GM12872 (cell line): Measurements from ENCODE around the gene ATP2C2.

Experiments
- CTCF ChIP-seq: IDR thresholded peaks from 3 replicates; pipeline ENCODE4 v1.5.1; 2011; ENCODE audit warnings: low read depth, mild to moderate bottlenecking, low read length, moderate library complexity; ENCODE audit not compliant: insufficient read depth

The ATP2C2 gene

GRCh38 chr16:84413244-84414004 is 45.1 kb downstream of the ATP2C2 start:
- no peak for TF ChIP-seq CTCF

- no peak for TF ChIP-seq CTCF
These were observed 46.5 kb downstream of the ATP2C2 start for GRCh38 chr16:84414789-84415326.

DNA sequence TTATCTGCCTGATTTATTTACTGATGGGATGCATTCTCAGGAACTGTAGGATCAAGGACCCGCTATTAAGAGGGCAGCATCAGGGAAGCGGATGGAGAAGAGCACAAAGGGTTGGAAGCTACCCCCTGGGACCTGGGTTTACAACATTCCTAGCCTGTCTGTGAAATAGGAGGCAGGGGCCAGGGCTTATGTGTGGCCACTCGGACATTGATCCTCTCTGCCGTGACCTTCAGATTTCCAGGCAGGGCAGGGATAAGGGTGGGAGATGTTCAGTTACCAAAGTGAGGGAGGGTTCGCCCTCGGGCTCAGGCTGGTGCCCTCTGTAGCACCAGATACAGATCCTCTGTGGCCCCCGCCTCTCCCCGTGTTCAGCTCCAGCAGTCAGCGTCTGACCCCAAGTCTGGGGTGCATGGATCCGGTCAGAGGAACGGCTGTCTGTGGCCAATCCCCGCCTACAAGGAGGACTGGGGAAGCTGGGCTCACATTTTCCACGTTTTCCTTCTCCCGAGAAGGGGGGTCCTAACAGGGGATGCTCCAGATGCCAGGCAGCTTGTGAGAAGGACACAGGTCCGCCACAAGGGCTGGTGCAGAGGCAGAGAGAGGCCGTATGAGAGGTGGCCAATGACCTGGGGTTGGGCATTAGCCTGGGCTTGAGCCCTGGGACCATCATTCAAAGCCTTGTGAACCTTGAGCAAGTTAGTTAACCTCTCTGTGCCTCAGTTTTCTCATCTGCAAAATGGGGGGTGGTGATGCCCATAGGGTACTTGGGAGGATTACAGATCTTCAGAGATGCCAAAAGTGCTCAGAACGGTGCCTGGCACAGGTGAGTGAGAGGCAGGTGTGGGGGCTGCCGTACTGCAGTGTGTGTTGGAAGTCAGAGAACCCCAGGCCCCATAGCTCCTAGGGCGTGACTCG is 48.3 kb downstream of the ATP2C2 start:
- no peak for TF ChIP-seq CTCF

DNA sequence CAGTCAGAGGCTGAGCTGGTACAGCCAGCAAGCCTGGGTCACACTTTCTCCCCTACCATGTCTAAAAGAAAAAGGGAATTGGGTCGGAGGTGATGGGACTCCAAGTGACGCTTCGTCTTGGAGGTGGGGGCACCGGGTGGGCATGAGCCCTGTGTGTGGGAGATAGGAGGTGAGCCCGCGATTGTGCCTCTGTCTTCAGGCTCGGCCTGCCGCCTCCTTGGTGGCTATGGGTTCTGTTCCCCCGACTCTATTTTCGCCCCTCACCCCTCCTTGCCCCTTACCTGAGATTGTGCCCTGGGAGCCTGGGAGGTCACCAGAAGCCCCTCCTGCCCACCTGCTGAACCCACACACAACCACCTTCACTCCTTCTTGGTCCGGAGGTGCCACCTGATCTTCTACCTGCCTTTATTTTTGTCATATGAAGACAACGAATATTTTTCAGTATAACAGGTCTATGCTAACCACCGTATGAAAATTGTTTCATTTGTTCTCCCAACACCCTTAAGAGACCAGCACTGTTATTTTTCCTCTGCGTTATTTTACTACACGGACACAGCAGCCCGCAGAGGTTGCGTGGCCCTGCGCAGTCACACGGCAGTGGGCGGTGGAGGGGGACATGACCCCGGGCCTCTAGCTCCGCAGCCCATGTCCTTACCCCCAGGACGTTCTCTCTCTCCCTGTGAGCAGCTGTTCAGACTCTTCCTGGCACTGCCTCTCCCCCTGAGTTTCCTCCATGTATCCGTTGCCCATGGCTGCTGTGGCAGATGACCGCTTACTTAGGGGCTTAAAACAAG is 49.9 kb downstream of the ATP2C2 start:
- no peak for TF ChIP-seq CTCF

DNA sequence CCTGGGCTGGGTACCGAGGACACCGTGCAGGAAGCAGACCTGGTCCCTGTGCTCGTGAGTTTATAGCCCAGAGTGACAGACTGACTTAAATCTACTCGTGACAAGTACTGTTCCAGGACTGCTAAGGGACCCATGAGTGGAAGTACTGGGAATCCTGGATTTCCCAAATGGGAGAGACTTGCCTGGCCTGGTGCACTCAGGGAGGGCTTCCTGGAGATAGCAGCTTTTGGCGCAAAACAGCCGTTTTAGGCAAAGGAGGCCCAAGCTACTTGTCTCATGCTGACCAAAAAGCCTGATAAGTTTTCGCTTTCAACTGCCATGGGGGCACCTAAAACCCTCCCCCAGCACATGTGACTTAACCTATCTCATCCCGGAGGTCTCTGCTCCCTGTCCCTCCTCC is 51.4 kb downstream of the ATP2C2 start:
- no peak for TF ChIP-seq CTCF

GRCh38 chr16:84421081-84421937 is 53.0 kb downstream of the ATP2C2 start:
- no peak for TF ChIP-seq CTCF
